ENCODE results near the gene PIK3R4.

The PIK3R4 gene

GRCh38 chr3:130746246-130747039 is at the start of gene PIK3R4:
Gene PIK3R4 (minus strand): TSS chr3:130746829. CDS start chr3:130745218, 1,611 bp downstream.
- in situ Hi-C loops (cut with MboI; ENCODE audit: low sequenced_read_pairs), result no loop called here

- in situ Hi-C loops (cut with MboI; ENCODE audit: low sequenced_read_pairs), result no loop called here
Measured at GRCh38 chr3:130795396-130795795, 48.8 kb upstream of the PIK3R4 start.

GRCh38 chr3:130792246-130792645 is 45.6 kb upstream of the PIK3R4 start:
- in situ Hi-C loops (cut with MboI; ENCODE audit: low sequenced_read_pairs), result no loop called here

GRCh38 chr3:130789782-130790322 is 43.2 kb upstream of the PIK3R4 start:
- in situ Hi-C loops (cut with MboI; ENCODE audit: low sequenced_read_pairs), result no loop called here

- in situ Hi-C loops (cut with MboI; ENCODE audit: low sequenced_read_pairs), result no loop called here
Measured at GRCh38 chr3:130787422-130788068, 40.9 kb upstream of the PIK3R4 start.

GRCh38 chr3:130786306-130786705 is 39.7 kb upstream of the PIK3R4 start:
- in situ Hi-C loops (cut with MboI; ENCODE audit: low sequenced_read_pairs), result no loop called here

- in situ Hi-C loops (cut with MboI; ENCODE audit: low sequenced_read_pairs), result no loop called here
Measured at GRCh38 chr3:130783629-130784028, 37.0 kb upstream of the PIK3R4 start.

- in situ Hi-C loops (cut with MboI; ENCODE audit: low sequenced_read_pairs), result no loop called here
Measured at GRCh38 chr3:130779486-130779885, 32.9 kb upstream of the PIK3R4 start.

- in situ Hi-C loops (cut with MboI; ENCODE audit: low sequenced_read_pairs), result no loop called here
Measured at GRCh38 chr3:130779031-130779430, 32.4 kb upstream of the PIK3R4 start.

- in situ Hi-C loops (cut with MboI; ENCODE audit: low sequenced_read_pairs), result no loop called here
Measured at GRCh38 chr3:130773366-130773765, 26.7 kb upstream of the PIK3R4 start.

- in situ Hi-C loops (cut with MboI; ENCODE audit: low sequenced_read_pairs), result no loop called here
Measured at GRCh38 chr3:130772129-130772528, 25.5 kb upstream of the PIK3R4 start.

- in situ Hi-C loops (cut with MboI; ENCODE audit: low sequenced_read_pairs), result no loop called here
Measured at GRCh38 chr3:130770644-130771043, 24.0 kb upstream of the PIK3R4 start.

- in situ Hi-C loops (cut with MboI; ENCODE audit: low sequenced_read_pairs), result loop anchor here (10.0 kb wide), 1 partner anchor 133 kb away; the partner anchor contains the start of gene ATP2C1
Measured at GRCh38 chr3:130761730-130762311, 15.2 kb upstream of the PIK3R4 start.

GRCh38 chr3:130760922-130761321 is 14.3 kb upstream of the PIK3R4 start:
- in situ Hi-C loops (cut with MboI; ENCODE audit: low sequenced_read_pairs), result loop anchor here (10.0 kb wide), 1 partner anchor 134 kb away; the partner anchor contains the start of gene ATP2C1

GRCh38 chr3:130759692-130760338 is 13.2 kb upstream of the PIK3R4 start:
- in situ Hi-C loops (cut with MboI; ENCODE audit: low sequenced_read_pairs), result loop anchor here (10.0 kb wide), 1 partner anchor 135 kb away; the partner anchor contains the start of gene ATP2C1

- in situ Hi-C loops (cut with MboI; ENCODE audit: low sequenced_read_pairs), result no loop called here
Measured at GRCh38 chr3:130758624-130759369, 12.2 kb upstream of the PIK3R4 start.

- in situ Hi-C loops (cut with MboI; ENCODE audit: low sequenced_read_pairs), result no loop called here
Measured at GRCh38 chr3:130757611-130758150, 11.1 kb upstream of the PIK3R4 start.

GRCh38 chr3:130755666-130756065 is 9.0 kb upstream of the PIK3R4 start:
- in situ Hi-C loops (cut with MboI; ENCODE audit: low sequenced_read_pairs), result no loop called here

GRCh38 chr3:130748981-130749380 is 2.4 kb upstream of the PIK3R4 start:
- in situ Hi-C loops (cut with MboI; ENCODE audit: low sequenced_read_pairs), result no loop called here

GRCh38 chr3:130748467-130748861 is 1.8 kb upstream of the PIK3R4 start:
- in situ Hi-C loops (cut with MboI; ENCODE audit: low sequenced_read_pairs), result no loop called here

Data from HL-60/S4 (cell line).